Measurements from ENCODE around the gene PDPK1.
"Not testable (repeated sequence)": the region's sequence is repeated elsewhere in the genome, so short reads cannot be mapped to it uniquely, and the experiment has no call there.

GRCh38 chr16:2642561-2642960, 104.7 kb downstream of the PDPK1 start:
- not testable (repeated sequence) for TF ChIP-seq POLR2AphosphoS5 (IDR thresholded peaks at IDR 0.05); CTCF (IDR thresholded peaks at IDR 0.05 in 8 of 11, conservative IDR thresholded peaks at IDR 0.05 in 3 of 11); POLR2A (IDR thresholded peaks at IDR 0.05)

Measured in spleen (tissue), 7 donors.